Gastroesophageal sphincter (tissue), 3 donors: ENCODE results near the gene PDE11A.

Experiments used
- CTCF ChIP-seq, 4 experiments: fragments of 200-600 bp in 2 of 4; fragments of 450-650 bp in 2 of 4; sonication (generic) in 1 of 4; IDR thresholded peaks; one replicate each; pipeline ENCODE4 v1.5.1; 2017 to 2019; ENCODE audit warnings: antibody characterized with exemption in 4 of 4, mild to moderate bottlenecking in 2 of 4, moderate library complexity in 2 of 4
- POLR2AphosphoS5 ChIP-seq: sonication (generic); formaldehyde crosslinking; IDR thresholded peaks from one replicate; pipeline ENCODE4 v1.6.1; 2017; ENCODE audit warnings: antibody characterized with exemption

- TF ChIP-seq CTCF (IDR thresholded peaks at IDR 0.05) (no peak), POLR2AphosphoS5 (no peak)
Observed at GRCh38 chr2:177923323-177923722, 149.3 kb downstream of the PDE11A start.
